Activated CD4-positive, alpha-beta T cell treated with anti-CD3 and anti-CD28 coated beads for 36 hours (primary cell): ENCODE results near the gene ARHGAP6. TPM values are rescaled to one million over a fixed set of nuclear protein-coding genes. Genes with fewer than 3 reads are reported as not detected.

ENCODE experiments used
- microRNA-seq: library from miRNA; unstranded; fragments of <30 nt; microRNA quantifications from one replicate; pipeline ENCODE4 v1.2.0, GENCODE V29; 2021; ENCODE audit warnings: borderline replicate concordance
- total RNA-seq, 2 experiments: library from RNA; stranded (reverse); gene quantifications; one replicate each; pipeline ENCODE4 v1.2.3, GENCODE V29; 2021

ARHGAP6 gene
- total RNA-seq, 2 experiments from 2014 or later = not detected

Small RNAs within 50 kb of the gene (microRNA-seq; reads per million reads assigned to microRNA genes)
- gene MIR548AX = not detected

Other genes starting within 250 kb of the ARHGAP6 start
- gene MSL3, start 92.3 kb upstream of the ARHGAP6 start, total RNA-seq = 10 to 100 TPM; 51.6 to 54.2 TPM